Loucy (cell line): ENCODE results near the gene CACNA2D4.

ENCODE experiments used
- H2AFZ ChIP-seq: fragments of 200-600 bp; sonication (generic); 2 replicates; pipeline ENCODE4 v1.6.0; 2016; ENCODE audit warnings: antibody characterized with exemption, mild to moderate bottlenecking, low read length, moderate library complexity
- H3F3A ChIP-seq: fragments of 200-600 bp; 2 replicates; pipeline ENCODE4 v1.6.0; 2016; ENCODE audit warnings: antibody characterized with exemption, low read depth, mild to moderate bottlenecking
- H3K27me3 ChIP-seq: fragments of 200-600 bp; sonication (generic); 2 replicates; pipeline ENCODE4 v1.6.1; 2014; ENCODE audit warnings: low read length, mild to moderate bottlenecking; ENCODE audit not compliant: insufficient read depth, poor library complexity, severe bottlenecking
- H3K36me3 ChIP-seq: fragments of 200-600 bp; sonication (generic); 2 replicates; pipeline ENCODE4 v1.6.1; 2016; ENCODE audit warnings: low read length; ENCODE audit not compliant: insufficient read depth
- H3K4me1 ChIP-seq: fragments of 200-600 bp; sonication (generic); 2 replicates; pipeline ENCODE4 v1.5.1; 2014; ENCODE audit warnings: low read length, mild to moderate bottlenecking; ENCODE audit not compliant: insufficient read depth, poor library complexity, severe bottlenecking
- H3K4me2 ChIP-seq: fragments of 200-600 bp; sonication (generic); 2 replicates; pipeline ENCODE4 v1.6.0; 2014; ENCODE audit warnings: antibody characterized with exemption, low read length, low read depth, mild to moderate bottlenecking; ENCODE audit not compliant: poor library complexity, severe bottlenecking
- H3K4me3 ChIP-seq: fragments of 200-600 bp; sonication (generic); 2 replicates; pipeline ENCODE4 v1.5.1; 2014; ENCODE audit warnings: low read length, mild to moderate bottlenecking, mixed read lengths; ENCODE audit not compliant: poor library complexity, severe bottlenecking
- H3K79me2 ChIP-seq: fragments of 200-600 bp; sonication (generic); 2 replicates; pipeline ENCODE4 v1.6.1; 2014; ENCODE audit warnings: low read length; ENCODE audit not compliant: insufficient read depth
- H3K9ac ChIP-seq: fragments of 200-600 bp; sonication (generic); 2 replicates; pipeline ENCODE4 v1.6.0; 2014; ENCODE audit warnings: mild to moderate bottlenecking, low read depth, low read length, moderate library complexity; ENCODE audit not compliant: poor library complexity, severe bottlenecking
- H3K9me2 ChIP-seq: fragments of 200-600 bp; sonication (generic); replicated peaks from 2 replicates; pipeline ENCODE4 v1.6.1; 2016; ENCODE audit warnings: low read depth, low read length, mixed read lengths
- H3K9me3 ChIP-seq: fragments of 200-600 bp; sonication (generic); 2 replicates; pipeline ENCODE4 v1.6.1; 2014; ENCODE audit warnings: mild to moderate bottlenecking, antibody characterized with exemption, low read length, low read depth; ENCODE audit not compliant: insufficient read depth
- H4K20me1 ChIP-seq: fragments of 200-600 bp; sonication (generic); 2 replicates; pipeline ENCODE4 v1.6.0; 2014; ENCODE audit warnings: antibody characterized with exemption, low read length, mild to moderate bottlenecking; ENCODE audit not compliant: insufficient read depth, poor library complexity, severe bottlenecking
- CTCF ChIP-seq: fragments of 200-600 bp; sonication (generic); conservative IDR thresholded peaks from 2 replicates; pipeline ENCODE4 v1.5.1; 2014; ENCODE audit warnings: mild to moderate bottlenecking, antibody characterized with exemption, low read length
- EZH2phosphoT487 ChIP-seq: fragments of 200-600 bp; IDR thresholded peaks from 2 replicates; pipeline ENCODE4 v1.6.1; 2018; ENCODE audit warnings: antibody characterized with exemption, mild to moderate bottlenecking, moderate library complexity, borderline replicate concordance

CACNA2D4 gene

GRCh38 chr12:1830401-1830845, 88.0 kb downstream of the CACNA2D4 start:
- H3F3A ChIP-seq = no peaks in the 10 kb centered on the region
- no peaks in the 10 kb centered on the region for H3K79me2 ChIP-seq
- H3K9ac ChIP-seq = no peak overlapping the region
- H3K4me2 ChIP-seq = no peak overlapping the region
- TF ChIP-seq EZH2phosphoT487 (no peak), CTCF (no peak)
- H3K27me3 ChIP-seq = no peaks in the 10 kb centered on the region
- no peaks in the 10 kb centered on the region for H3K9me3 ChIP-seq
- no peaks in the 10 kb centered on the region for H3K9me2 ChIP-seq
- H3K4me1 ChIP-seq = no peaks in the 10 kb centered on the region
- H2AFZ ChIP-seq = no peak overlapping the region
- H4K20me1 ChIP-seq = no peaks in the 10 kb centered on the region
- no peaks in the 10 kb centered on the region for H3K36me3 ChIP-seq
- H3K4me3 ChIP-seq = no peak overlapping the region

GRCh38 chr12:1829306-1829900, 89.0 kb downstream of the CACNA2D4 start:
- H3K27me3 ChIP-seq = no peaks in the 10 kb centered on the region
- H3K4me3 ChIP-seq = no peak overlapping the region
- no peak overlapping the region for H2AFZ ChIP-seq
- no peaks in the 10 kb centered on the region for H3K9me3 ChIP-seq
- no peaks in the 10 kb centered on the region for H3K36me3 ChIP-seq
- no peaks in the 10 kb centered on the region for H3F3A ChIP-seq
- TF ChIP-seq EZH2phosphoT487 (no peak), CTCF (no peak)
- H4K20me1 ChIP-seq = no peaks in the 10 kb centered on the region
- no peaks in the 10 kb centered on the region for H3K9me2 ChIP-seq
- H3K4me1 ChIP-seq = no peaks in the 10 kb centered on the region
- H3K79me2 ChIP-seq = no peaks in the 10 kb centered on the region
- no peak overlapping the region for H3K4me2 ChIP-seq
- no peak overlapping the region for H3K9ac ChIP-seq

- H4K20me1 ChIP-seq = no peaks in the 10 kb centered on the region
- H3K9me2 ChIP-seq = no peaks in the 10 kb centered on the region
- H2AFZ ChIP-seq = no peak overlapping the region
- H3K79me2 ChIP-seq = no peaks in the 10 kb centered on the region
- no peaks in the 10 kb centered on the region for H3K36me3 ChIP-seq
- TF ChIP-seq CTCF (no peak), EZH2phosphoT487 (no peak)
- no peaks in the 10 kb centered on the region for H3K4me1 ChIP-seq
- no peak overlapping the region for H3K4me2 ChIP-seq
- no peaks in the 10 kb centered on the region for H3F3A ChIP-seq
- H3K9me3 ChIP-seq = no peaks in the 10 kb centered on the region
- H3K4me3 ChIP-seq = no peak overlapping the region
- no peaks in the 10 kb centered on the region for H3K27me3 ChIP-seq
- H3K9ac ChIP-seq = no peak overlapping the region
Measured at GRCh38 chr12:1828856-1829255, 89.6 kb downstream of the CACNA2D4 start.
